HG03571 (cell line): ENCODE data around the gene TMEM242.

Experiments used
- ATAC-seq: cut with Tn5 transposase; IDR thresholded peaks from one replicate; pipeline ENCODE4 v1.9.1; 2021; ENCODE audit not compliant: unreplicated experiment

Gene TMEM242

GRCh38 chr6:157272866-157273755 lies 50.2 kb downstream of the TMEM242 start:
- no peak for ATAC-seq

DNA sequence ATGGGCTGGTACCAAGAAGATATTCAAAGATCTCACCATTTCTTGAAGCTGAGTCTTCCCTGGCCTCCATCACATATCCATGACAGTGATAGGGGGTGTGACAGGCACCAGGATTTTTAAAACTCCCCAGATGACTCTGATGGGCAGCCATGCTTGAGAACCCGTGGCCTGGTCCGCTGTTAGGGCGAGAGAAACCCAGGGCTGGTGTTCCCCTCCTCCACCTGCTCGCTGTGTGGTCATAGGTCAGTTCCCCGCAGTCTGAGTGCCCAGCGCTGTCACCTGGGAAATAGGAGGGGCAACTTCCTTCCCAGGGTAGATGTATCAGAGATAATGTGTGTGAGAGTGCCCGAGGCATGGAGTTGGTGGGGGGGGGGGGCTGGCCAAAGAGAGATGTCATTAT lies 50.9 kb downstream of the TMEM242 start:
- ATAC-seq, result no peak

DNA sequence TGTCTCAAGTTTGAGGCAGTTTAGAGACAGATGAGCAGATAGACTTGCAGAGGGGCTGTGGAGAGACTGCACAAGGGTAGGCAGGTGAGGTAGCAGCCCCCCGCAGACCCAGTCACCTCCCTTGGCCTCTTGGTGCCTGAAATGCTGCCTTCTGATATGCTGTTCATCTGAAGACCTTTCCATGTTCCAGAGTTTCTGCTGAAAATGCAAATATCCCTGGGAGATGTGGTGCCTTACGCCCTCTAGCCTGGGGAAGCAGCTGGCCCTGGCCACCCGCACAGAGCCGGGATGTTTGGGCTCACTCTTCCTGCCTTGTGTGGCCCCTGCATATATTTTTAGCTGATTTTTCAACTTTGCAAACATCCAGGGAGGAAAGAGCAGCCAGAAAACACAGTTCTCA lies 51.4 kb downstream of the TMEM242 start:
- no peak for ATAC-seq

- no peak for ATAC-seq
These were observed 51.9 kb downstream of the TMEM242 start for GRCh38 chr6:157271441-157271840.

DNA sequence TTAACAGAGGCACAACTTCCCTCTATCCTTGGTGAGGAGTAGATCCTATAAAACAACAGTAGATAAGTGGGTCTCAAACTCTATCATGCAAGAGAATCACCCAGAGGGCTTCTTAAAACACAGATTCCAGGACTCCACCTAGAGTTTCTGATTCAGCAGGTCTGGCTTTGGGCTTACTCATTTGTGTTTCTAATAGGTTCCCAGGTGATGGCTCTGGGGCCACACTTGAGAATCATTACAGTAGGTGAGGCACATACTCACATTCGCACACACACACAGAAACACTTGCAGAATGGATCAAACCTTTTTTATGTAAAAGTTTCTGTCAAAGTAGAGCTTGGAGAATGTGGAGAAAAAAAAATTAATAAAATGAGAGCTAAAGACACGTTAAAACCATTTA lies 52.4 kb downstream of the TMEM242 start:
- ATAC-seq, result no peak

GRCh38 chr6:157270308-157270707 lies 53.0 kb downstream of the TMEM242 start:
- no peak for ATAC-seq

- no peak for ATAC-seq
These were observed 54.0 kb downstream of the TMEM242 start for GRCh38 chr6:157269261-157269794.

DNA sequence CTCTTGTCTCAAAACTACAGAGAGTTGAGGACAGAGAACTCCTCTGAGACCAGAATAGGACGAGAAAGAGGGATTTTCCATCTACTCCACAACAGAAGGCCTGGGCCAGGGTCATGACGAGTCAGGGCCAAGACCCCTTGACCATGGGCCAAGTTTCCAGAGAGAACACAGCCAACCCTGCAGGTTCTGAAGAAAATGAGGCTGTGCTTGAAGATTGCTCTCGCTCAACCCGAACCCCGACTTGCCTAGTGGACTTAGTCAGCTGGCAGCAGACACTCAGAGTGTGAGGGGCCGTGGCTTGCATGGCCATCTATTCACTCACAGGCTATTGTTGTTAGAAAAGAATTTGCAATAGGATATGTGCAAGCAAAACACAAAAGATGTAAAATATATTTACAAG lies 54.5 kb downstream of the TMEM242 start:
- ATAC-seq, result no peak

DNA sequence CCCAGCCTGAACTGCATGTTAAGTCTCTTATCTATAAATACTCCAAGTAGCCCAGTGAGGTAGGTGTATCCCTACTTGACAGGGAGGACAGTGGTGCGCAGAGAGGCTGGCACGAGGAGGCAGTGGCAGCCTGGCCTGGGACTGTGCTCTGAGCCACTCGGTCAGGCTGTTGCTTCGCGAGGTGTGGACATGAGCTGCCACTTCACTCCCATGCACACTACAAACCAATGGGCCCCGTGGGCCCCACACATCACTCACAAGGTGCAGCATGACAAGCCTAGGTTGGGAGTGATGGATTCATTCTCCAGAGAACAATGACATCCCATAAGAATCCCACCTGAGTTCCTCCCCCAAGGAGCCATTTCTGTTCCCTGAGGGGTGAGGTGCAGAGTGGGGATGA lies 54.9 kb downstream of the TMEM242 start:
- ATAC-seq, result no peak

DNA sequence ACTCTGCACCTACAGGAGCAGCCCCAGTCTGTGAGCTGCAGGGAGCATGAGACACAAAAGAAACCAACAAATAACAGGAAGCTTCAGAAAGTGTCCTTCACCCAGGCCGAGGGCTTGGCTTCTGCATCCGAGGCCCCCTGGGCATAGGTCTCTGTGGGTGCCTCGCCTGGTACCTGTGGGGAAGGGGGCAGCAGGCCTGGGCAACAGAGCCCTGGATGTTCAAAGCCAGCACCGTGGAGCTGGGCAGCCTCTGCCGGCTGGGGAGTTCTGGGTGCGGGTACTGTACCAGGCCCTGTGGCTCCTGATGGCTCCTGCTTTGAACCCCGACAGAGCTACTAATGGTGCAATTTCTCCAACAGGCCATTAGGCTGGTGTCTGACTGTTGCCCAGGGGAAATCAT lies 55.7 kb downstream of the TMEM242 start:
- no peak for ATAC-seq

- no peak for ATAC-seq
These were observed 56.2 kb downstream of the TMEM242 start for GRCh38 chr6:157267109-157267611.

GRCh38 chr6:157266274-157267101 lies 56.8 kb downstream of the TMEM242 start:
- no peak for ATAC-seq

DNA sequence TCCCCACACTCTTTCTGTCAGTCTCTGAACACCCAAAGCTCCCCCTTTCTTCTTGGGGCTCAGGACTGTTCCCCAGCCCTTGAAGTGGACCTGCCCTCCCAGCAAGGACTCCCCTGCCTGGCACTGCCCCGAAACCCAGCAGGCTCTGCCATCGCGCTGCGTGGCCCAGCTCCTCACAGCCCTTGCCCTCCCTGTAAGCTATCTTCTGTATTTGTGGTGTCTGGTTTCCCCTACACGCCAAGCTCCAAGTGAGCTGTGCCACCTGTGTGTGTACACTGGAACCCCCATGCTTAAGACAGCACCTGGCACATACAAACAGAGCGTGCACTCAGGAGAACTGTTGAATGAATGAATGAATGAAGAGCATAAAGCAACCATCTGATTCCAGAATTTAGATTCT lies 57.7 kb downstream of the TMEM242 start:
- ATAC-seq, result no peak

DNA sequence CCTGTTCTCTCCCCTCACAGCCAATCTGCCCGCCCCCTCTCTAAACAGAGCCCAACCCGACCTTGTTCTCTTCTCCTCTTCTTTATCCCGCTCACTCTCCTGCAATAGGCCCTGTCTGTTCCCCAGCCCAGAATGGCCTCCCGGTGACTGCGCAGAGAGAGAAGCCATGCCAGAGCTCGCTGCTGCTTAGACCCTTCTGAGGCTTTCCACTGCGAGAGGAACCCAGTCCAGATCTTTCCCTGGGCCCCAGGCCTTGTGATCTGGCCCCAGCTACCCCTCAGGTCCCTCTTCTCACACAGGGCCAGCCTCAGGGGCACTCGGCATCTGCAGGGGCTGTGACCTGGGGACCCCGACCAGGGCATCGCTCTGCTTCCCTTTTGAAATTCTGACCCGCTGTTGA lies 58.1 kb downstream of the TMEM242 start:
- no peak for ATAC-seq

DNA sequence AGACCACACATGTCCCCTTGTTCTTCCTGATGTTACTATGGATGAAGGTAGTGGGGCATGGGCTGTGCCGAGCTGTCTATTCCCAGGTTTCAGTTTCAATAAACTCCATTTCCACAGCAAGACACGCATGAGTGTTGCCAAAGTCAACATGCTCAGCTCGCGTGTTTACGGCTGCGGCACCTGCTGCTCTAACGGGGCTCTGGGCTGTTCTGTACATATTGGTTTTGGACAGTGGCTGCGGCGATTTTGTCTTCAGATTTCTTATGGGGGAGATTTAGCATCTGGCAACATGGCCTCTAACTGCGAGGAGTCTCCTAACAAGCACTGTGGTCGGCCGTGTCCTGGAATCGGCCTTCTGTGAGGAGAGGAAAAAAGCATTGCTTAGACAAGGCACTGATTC lies 58.6 kb downstream of the TMEM242 start:
- no peak for ATAC-seq

DNA sequence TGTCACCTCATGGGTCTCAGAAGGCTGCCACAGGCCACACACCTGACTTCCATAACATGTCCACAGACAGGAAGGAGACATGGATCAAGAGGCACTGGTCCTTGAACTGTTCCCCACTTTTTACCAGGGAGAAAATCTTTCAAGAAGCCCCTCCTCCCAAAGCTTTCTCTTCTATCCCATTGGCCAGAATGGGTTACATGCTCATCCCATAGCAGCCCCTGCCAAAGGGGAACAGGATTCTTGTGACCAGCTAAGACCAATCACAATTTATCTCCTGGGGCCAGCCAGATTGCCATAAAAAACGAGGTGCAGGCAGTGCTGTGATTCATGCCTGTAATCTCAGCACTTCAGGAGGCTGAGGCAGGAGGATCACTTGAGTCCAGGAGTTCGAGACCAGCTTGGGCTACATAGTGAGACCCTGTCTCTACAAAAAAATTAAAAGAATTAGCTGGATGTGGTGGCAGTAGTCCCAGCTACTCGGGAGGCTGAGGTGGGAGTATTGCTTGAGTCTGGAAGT lies 59.4 kb downstream of the TMEM242 start:
- no peak for ATAC-seq

- no peak for ATAC-seq
These were observed 60.2 kb downstream of the TMEM242 start for GRCh38 chr6:157263146-157263545.

GRCh38 chr6:157261606-157262005 lies 61.7 kb downstream of the TMEM242 start:
- ATAC-seq, result no peak

DNA sequence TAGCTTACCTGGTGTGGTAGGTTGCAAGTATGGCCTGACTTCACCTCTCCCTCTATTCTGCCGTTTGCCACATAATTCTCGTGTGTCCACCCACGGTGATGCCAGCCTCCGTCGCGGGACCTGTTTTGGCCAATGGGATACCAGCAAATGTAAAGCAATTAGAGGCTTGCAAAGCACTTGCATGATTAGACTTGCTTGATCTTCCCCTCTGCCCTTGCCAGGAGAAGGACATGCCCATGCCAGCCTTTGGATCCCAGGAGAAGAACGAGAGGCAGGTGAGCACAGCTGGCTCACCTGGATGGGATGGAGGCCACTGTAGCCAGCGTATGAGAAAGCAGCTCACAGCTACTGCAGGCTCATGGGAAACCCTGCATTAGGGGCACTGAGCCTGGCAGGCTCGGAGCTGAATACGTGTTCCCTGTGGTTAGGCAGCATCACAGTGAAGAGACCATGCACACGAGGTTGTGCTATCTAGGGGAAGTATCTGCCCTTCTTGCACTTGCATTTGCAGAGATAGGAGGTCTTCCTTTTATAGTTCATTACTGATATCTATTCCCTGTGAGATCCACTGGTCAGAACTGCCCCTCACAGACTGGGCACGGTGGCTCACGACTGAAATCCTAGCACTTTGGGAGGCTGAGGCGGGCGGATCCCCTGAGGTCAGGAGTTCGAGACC lies 62.4 kb downstream of the TMEM242 start:
- no peak for ATAC-seq

DNA sequence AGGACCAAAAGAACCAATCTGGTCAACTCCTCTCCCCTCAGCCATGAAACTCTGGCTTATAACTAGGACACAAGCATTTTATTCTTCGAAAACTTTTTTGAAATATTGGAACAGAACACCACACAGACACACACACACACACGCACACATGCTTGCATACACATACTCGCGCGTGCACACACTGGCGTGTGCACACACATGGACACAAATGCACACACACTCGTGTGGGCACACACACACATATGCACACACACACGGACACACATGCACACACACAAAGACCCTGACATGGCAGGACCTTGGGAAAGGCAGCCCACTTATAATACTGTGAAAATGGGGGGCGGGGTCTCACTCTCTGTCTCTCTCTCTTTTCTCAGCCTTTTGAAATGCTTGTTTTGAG lies 63.9 kb downstream of the TMEM242 start:
- ATAC-seq, result no peak

- no peak for ATAC-seq
These were observed 64.4 kb downstream of the TMEM242 start for GRCh38 chr6:157258878-157259277.
